SKM-1 treated with dmso at 0.1 percent for 144 hours (cell line): Measurements from ENCODE around the gene SV2C.
"Not testable (repeated sequence)": the region's sequence is repeated elsewhere in the genome, so short reads cannot be mapped to it uniquely, and the experiment has no call there.

Experiments
- DNase-seq: peaks from one replicate; lab custom pipeline; 2025; ENCODE audit not compliant: unreplicated experiment; lab: John Stamatoyannopoulos, UW

SV2C gene

GRCh38 chr5:76334574-76334973, 251.4 kb downstream of the SV2C start:
- no peak for DNase-seq

GRCh38 chr5:76335451-76335850, 252.3 kb downstream of the SV2C start:
- not testable (repeated sequence) for DNase-seq

- not testable (repeated sequence) for DNase-seq
These were observed 253.1 kb downstream of the SV2C start for GRCh38 chr5:76336253-76336809.

DNA sequence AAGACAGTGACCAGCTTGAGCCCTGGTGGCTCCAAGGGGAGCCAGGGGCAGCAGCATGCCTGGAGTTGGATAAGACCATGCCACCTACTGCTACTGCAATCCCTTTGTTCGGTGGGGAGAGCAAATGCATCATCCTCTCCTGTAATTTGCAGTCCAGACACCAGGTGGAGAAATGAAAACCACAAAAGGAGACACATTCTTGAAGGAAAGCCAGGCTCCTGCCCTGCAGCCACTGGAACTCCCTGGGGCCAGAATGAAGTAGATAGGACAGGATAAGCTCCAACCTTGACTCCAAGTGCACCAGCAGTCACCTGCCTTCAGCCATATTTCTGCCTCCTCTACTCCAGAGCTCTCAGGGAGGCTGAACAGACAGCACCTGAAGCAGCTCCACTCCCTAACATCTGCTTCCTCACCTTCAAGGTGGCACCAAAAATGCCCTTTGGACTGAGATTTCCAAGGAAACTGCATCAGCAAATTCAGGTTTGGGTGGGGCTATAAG, 254.8 kb downstream of the SV2C start:
- peak; percentile 46 for DNase-seq

DNA sequence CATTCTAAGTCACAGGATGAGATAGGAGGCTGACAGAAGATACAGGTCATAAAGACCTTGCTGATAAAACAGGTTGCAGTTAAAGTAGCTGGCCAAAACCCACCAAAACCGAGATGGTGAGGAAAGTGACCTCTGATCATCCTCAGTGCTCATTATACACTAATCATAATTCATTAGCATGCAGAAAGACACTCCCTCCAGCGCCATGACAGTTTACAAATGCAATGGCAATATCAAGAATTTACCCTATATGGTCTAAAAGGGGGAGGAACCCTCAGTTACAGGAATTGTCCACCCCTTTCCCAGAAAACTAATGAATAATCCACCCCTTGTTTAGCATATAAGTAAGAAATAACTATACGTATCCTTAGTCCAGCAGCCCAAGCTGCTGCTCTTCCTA, 256.7 kb downstream of the SV2C start:
- no peak for DNase-seq

DNA sequence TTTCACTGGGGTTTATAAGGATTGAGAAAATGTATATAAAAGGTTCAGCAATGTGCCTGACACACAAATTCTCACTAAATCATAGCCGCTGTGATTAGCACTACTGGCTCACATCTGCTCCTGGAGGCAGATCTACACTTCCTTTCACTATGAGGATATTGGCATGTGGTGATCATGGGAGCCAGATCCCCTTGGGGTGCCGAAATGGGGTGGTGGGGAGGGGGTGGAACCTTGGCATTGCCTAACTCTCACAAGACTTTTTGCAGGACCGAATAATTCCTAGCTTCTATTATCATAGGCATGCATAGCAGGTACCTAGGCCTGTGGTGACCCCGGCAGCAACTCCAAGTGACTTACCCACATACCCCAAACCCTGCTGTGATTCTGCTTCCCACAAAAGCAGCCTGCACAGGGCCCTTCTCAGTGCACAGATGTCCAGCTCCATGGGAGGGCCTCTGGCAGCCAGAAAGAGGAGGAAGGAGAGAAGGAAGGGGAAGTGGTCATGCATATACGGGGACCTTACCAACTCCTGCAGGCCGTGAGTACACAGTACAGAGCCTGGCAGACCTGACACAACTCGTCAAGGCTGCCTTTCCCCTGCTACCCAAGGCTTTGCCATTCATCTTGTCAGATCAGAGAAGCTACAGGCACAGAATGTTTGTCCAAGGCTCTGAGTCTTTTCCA, 258.6 kb downstream of the SV2C start:
- peak; percentile 58 for DNase-seq

DNA sequence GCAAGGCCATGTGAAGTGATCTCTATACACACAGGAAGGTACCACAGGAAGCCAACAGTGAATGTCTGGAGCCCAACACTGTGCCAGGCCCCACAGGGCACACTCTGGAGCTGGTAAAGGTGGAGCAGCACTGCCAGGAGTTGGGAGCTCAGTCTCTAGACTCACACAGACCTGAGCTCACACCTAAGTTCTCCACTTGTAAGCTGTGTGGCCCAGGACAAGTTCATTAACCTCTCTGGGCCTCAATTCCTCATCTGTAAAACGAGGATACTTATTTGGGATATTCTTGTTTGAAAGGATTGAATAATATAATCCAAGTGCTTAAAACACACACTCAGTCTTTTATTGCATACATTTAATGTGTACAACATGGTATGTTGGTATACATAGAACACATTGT, 259.3 kb downstream of the SV2C start:
- no peak for DNase-seq

DNA sequence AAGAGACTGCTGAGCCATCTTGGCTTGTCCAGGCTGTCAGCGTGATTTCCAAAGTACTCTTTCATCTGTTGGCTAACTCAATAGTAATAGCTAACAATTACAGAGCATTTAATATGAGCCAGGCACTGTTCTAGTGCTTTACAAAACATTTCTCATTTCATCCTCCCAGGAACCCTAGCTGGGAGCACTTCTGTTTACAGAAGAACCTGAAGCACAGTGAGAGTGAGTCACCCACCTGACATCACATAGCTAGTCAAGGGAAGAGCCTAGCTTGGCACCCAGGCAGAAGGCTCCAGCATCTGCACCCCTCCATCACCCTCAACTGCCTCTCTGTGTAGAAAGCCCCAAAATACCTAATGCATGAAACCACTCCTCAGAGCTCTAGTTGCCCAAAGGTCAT, 262.4 kb downstream of the SV2C start:
- DNase-seq: no peak

DNA sequence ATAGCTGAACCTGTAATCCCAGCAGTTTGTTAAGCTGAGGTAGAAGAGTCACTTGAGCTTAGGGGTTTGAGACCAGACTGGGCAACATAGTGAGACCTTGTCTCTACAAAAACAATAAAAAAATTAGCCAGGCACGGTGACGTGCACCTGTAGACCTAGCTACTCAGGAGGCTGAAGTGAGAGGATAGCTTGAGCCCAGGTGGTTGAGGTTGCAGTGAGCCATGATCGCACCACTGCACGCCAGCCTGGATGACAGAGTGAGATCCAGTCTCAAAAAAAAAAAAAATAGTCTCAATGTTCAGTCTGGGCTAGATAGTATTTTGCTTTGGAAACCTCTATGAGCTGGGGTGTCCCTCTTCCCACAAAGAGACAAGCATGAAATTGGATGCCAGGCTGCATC, 268.0 kb downstream of the SV2C start:
- DNase-seq: no peak

- no peak for DNase-seq
These were observed 268.4 kb downstream of the SV2C start for GRCh38 chr5:76351577-76351976.

DNA sequence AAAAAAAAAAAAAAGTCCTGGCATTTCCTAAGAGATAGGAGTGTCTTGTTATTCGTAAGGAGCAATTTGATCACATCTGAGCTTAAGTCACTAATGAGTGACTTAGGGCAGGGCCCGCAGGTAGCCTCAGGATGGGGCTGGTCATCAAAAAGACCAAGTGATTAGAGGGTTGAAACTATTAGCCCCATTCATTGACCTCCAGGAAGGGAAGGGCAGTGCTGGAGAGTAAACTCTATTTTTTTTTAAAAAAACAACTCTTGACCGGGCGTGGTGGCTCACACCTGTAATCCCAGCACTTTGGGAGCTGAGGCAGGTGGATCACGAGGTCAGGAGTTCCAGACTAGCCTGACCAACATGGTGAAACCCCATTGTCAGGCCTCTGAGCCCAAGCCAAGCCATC, 273.7 kb downstream of the SV2C start:
- DNase-seq: no peak

GRCh38 chr5:76363352-76364225, 280.4 kb downstream of the SV2C start:
- no peak for DNase-seq

DNA sequence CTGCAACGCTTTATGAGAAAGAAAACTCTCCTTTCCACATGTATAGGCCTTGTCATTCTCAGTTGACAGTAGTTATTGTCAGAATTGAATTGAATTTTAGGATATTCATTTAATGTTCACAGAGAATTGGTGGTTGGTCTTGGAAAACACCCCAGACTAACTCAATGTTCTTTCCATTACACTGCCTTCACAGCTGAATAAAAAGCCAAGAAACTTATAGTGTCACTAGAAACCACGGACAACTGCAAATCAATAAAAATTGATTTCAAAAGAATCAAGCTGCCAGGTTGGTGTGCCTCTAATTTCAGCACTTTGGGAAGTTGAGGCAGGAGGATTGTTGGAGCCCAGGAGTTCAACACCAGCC, 281.0 kb downstream of the SV2C start:
- DNase-seq: no peak

DNA sequence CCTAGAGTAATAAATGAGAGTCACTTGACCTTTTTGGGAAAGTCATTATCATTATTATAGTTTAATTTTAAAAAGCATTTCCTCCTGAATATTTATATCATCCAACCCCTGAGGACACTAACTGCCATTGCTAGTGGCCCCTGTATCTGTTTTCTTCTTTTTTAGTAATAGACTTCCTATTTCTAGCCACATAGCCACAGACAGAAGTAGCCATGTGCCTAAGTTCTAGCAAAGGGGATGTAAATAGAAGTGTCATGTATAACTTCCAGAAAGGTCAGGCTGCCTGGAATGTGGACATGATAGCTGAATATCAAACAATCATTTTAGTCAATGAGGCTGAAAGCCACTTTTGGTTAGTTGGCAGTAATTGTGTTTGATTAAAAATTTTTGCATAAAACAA, 282.4 kb downstream of the SV2C start:
- DNase-seq: peak; percentile 50

GRCh38 chr5:76366596-76366995, 283.4 kb downstream of the SV2C start:
- DNase-seq: no peak

- DNase-seq: no peak
These were observed 284.6 kb downstream of the SV2C start for GRCh38 chr5:76367623-76368371.

DNA sequence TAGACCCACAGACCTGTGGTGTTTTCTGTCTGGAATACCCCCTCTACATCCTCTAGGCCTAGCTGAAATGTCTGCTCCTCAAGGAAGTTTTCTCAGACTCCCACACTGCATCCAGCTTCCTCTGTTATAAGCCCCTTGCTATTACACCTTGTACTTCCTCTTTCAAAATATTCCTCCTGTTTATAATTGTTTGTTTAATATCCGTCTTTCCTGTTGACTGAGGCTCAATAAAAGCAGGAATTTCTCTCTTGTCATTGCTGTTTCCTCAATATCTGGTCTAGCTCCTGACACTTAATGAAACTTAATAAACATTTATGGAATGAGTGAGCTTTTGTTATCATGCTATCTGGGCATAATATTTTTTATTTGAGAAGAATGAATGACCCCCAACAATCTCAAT, 285.8 kb downstream of the SV2C start:
- DNase-seq: no peak

GRCh38 chr5:76369668-76370067, 286.5 kb downstream of the SV2C start:
- not testable (repeated sequence) for DNase-seq

GRCh38 chr5:76371960-76372322, 288.8 kb downstream of the SV2C start:
- no peak for DNase-seq

GRCh38 chr5:76372323-76373054, 289.3 kb downstream of the SV2C start:
- no peak for DNase-seq
